OCI-LY7 (cell line): ENCODE results near the gene SLC25A38. TPM values are rescaled to one million over a fixed set of nuclear protein-coding genes. Genes with fewer than 3 reads are reported as not detected.

ENCODE experiments used
- BruUV-seq: library from RNA; stranded (reverse); fragments of 400-500 nt; replicated peaks from 2 replicates; lab custom pipeline; 2021; lab: Mats Ljungman, UMichigan
- CTCF ChIA-PET: fragments of 300-600 bp; sonication (Branson Sonifier 250); formaldehyde crosslinking; loops from one replicate; lab custom pipeline; 2022; ENCODE audit warnings: antibody characterized with exemption; ENCODE audit not compliant: unreplicated experiment; lab: Charles Lee
- POLR2A ChIA-PET: fragments of 300-600 bp; sonication (Branson Sonifier 250); formaldehyde crosslinking; loops from one replicate; lab custom pipeline; 2022; ENCODE audit warnings: antibody characterized with exemption; lab: Charles Lee
- DNase-seq: peaks from one replicate; pipeline ENCODE4 v3.0.0-alpha.2; 2015; ENCODE audit warnings: low spot score
- H2AFZ ChIP-seq: fragments of 200-600 bp; sonication (generic), shearing (Covaris generic); 2 replicates; pipeline ENCODE4 v1.6.1; 2014; ENCODE audit warnings: mild to moderate bottlenecking, antibody characterized with exemption, low read length, moderate library complexity
- H3K27ac ChIP-seq: fragments of 200-600 bp; sonication (generic); 2 replicates; pipeline ENCODE4 v1.5.1; 2014; ENCODE audit warnings: mixed run types, low read depth, mild to moderate bottlenecking, moderate library complexity, low read length, inconsistent platforms; ENCODE audit not compliant: poor library complexity, severe bottlenecking
- H3K36me3 ChIP-seq: fragments of 200-600 bp; sonication (generic); 2 replicates; pipeline ENCODE4 v1.6.1; 2014; ENCODE audit warnings: mild to moderate bottlenecking, antibody characterized with exemption, low read length, moderate library complexity, mixed read lengths; ENCODE audit not compliant: insufficient read depth
- H3K4me1 ChIP-seq: fragments of 200-600 bp; sonication (generic); 2 replicates; pipeline ENCODE4 v1.5.1; 2014; ENCODE audit warnings: mild to moderate bottlenecking, low read length; ENCODE audit not compliant: insufficient read depth, poor library complexity, severe bottlenecking
- H3K4me2 ChIP-seq: fragments of 200-600 bp; sonication (generic); 2 replicates; pipeline ENCODE4 v1.6.1; 2014; ENCODE audit warnings: mild to moderate bottlenecking, low read length
- H3K4me3 ChIP-seq: fragments of 200-600 bp; sonication (generic); 2 replicates; pipeline ENCODE4 v1.5.1; 2014; ENCODE audit warnings: mild to moderate bottlenecking, low read depth, low read length; ENCODE audit not compliant: poor library complexity, severe bottlenecking
- H3K79me2 ChIP-seq: fragments of 200-600 bp; sonication (generic); 2 replicates; pipeline ENCODE4 v1.6.1; 2016; ENCODE audit warnings: low read depth, mild to moderate bottlenecking, low read length, moderate library complexity, mixed read lengths; ENCODE audit not compliant: insufficient read depth
- H3K9me2 ChIP-seq: fragments of 200-600 bp; sonication (generic); 2 replicates; pipeline ENCODE4 v1.6.1; 2016; ENCODE audit warnings: mild to moderate bottlenecking, low read length, mixed read lengths; ENCODE audit not compliant: insufficient read depth
- H3K9me3 ChIP-seq: fragments of 200-600 bp; sonication (generic); 2 replicates; pipeline ENCODE4 v1.6.1; 2014; ENCODE audit warnings: mild to moderate bottlenecking, mixed run types, low read length, mixed read lengths
- H4K20me1 ChIP-seq: fragments of 200-600 bp; sonication (generic); 2 replicates; pipeline ENCODE4 v1.6.1; 2014; ENCODE audit warnings: mild to moderate bottlenecking, antibody characterized with exemption, low read length, moderate library complexity, mixed read lengths; ENCODE audit not compliant: insufficient read depth
- EZH2phosphoT487 ChIP-seq: fragments of 200-600 bp; sonication (generic); IDR thresholded peaks from 2 replicates; pipeline ENCODE4 v1.6.1; 2018; ENCODE audit warnings: low read depth, borderline replicate concordance, mild to moderate bottlenecking, mixed run types, antibody characterized with exemption, low read length, moderate library complexity, mixed read lengths
- intact Hi-C: fragments of 100-400 bp; cut with micrococcal nuclease; formaldehyde crosslinking; loops from one replicate; pipeline ENCODE4 v1.10.0; 2022; ENCODE audit not compliant: unreplicated experiment
- total RNA-seq, 2 experiments: library from RNA; depleted of rRNA in 1 of 2; stranded (reverse); fragments of >200 nt in 1 of 2; shearing (Covaris generic) in 1 of 2; gene quantifications; 2 replicates each; pipeline ENCODE4 v1.2.3, GENCODE V29; 2014 to 2022
- TF ChIP-seq, protein P1 (sequence below): fragments of 200-600 bp; sonication (generic); conservative IDR thresholded peaks from 2 replicates; pipeline ENCODE4 v1.5.1; 2014; ENCODE audit warnings: mild to moderate bottlenecking, antibody characterized with exemption, low read length, moderate library complexity, mixed read lengths

SLC25A38 gene
- total RNA-seq, 2 experiments from 2014 or later = 32.6 to 35.4 TPM

DNA sequence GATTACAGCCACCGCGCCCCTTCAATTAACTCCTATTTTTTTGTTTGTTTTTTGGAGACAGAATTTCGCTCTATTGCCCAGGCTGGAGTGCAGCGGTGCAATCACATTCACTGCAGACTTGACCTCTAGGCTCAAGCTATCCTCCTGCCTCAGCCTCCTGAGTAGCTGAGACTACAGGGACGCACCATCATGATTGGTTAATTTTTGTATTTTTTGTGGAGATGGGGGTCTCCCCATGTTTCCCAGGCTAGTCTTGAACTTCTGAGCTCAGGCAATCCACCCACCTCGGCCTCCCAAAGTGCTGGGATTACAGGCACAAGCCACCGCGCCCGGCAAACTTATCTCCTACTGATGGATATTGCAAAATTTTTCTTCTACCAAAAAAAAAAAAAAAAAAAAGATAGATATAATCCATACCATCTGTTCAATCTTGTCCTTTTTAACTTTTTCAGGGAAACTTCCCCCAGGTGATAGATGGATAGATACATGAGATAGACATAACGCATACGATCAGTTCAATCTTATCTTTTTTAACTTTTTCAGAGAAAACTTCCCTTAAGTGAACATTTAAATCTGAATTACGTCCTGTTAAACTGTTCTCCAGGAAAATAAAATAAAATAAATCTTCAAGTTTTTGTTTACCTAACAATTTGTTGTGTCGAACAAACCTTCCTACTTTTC is 22.7 kb downstream of the SLC25A38 start:
- intact Hi-C loops = loop anchor here (1.0 to 5.0 kb wide), 3 partner anchors 18 to 906 kb away; partner anchors contain the start of gene SLC25A38
- H3K9me3 ChIP-seq = no peaks in the 10 kb centered on the region
- H2AFZ ChIP-seq = peak overlapping the region; percentile 95
- H3K79me2 ChIP-seq = peaks cover 40% of the 10 kb centered on the region
- ChIA-PET POLR2A (interaction anchor here (0.7 to 9.1 kb wide), 9 partner anchors 10 to 194 kb away, joined by 3 to 85 read pairs (median 4); no protein-coding TSS in a partner anchor), CTCF (interaction anchor here (1.1 kb wide), 1 partner anchor 19 kb away, joined by 3 read pairs; no protein-coding TSS in a partner anchor)
- peak overlapping the region; percentile 78 for H3K27ac ChIP-seq
- H3K4me2 ChIP-seq = peak overlapping the region; percentile 72
- H3K9me2 ChIP-seq = no peaks in the 10 kb centered on the region
- peak overlapping the region; percentile 100 for H3K4me3 ChIP-seq
- peaks cover 31% of the 10 kb centered on the region for H4K20me1 ChIP-seq
- TSS peak; percentile 95 for BruUV-seq
- DNase-seq = no peak
- peaks cover 60% of the 10 kb centered on the region for H3K36me3 ChIP-seq
- TF ChIP-seq EZH2phosphoT487 = no peak
- TF ChIP-seq, protein P1, sequence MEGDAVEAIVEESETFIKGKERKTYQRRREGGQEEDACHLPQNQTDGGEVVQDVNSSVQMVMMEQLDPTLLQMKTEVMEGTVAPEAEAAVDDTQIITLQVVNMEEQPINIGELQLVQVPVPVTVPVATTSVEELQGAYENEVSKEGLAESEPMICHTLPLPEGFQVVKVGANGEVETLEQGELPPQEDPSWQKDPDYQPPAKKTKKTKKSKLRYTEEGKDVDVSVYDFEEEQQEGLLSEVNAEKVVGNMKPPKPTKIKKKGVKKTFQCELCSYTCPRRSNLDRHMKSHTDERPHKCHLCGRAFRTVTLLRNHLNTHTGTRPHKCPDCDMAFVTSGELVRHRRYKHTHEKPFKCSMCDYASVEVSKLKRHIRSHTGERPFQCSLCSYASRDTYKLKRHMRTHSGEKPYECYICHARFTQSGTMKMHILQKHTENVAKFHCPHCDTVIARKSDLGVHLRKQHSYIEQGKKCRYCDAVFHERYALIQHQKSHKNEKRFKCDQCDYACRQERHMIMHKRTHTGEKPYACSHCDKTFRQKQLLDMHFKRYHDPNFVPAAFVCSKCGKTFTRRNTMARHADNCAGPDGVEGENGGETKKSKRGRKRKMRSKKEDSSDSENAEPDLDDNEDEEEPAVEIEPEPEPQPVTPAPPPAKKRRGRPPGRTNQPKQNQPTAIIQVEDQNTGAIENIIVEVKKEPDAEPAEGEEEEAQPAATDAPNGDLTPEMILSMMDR = no peak
- H3K4me1 ChIP-seq = peaks cover 40% of the 10 kb centered on the region

DNA sequence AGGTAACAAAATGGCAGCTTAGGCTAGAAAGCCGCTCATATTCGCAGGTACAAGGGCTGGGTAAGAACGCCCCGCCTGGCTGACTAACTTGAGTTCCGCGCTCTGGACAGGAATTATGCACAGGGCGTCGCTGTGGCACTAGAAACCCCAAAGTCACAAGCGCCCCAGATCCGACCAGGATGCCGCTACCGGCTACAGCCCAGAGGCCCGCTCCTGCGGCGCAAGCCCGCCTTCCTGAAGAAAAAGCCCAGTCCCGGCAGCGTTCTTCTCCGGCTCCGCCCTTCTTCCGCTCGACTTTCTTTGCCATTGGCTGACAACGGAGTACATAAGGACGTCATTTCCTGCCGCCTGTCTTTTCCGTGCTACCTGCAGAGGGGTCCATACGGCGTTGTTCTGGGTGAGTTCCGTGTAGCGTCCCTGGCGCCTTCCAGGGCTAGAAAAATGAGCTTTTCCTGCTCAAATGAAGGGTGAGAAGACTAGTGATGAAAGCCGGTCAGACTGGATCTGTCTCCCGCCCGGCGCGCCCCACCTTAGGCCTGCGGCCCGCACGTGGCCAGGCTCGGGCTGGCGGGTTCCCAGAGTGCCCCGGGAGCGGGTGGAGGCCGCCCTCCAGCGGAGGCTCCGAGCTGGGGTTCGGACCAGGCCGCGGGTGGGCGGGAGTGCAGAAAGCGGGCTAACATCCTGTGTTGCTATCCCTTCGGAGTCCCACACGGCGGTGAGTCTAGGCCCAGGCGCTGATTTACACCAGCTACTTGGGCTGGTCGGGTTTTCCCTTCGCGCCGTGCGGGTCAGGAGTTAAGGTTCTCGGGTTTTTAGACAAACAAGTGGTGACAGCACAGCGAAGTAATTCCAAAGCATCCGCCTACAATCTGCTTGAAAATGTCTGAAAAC is 23.4 kb downstream of the SLC25A38 start, which contains the start of gene RPSA:
Gene RPSA (plus strand): TSS at position 353 of the 891 bp plus-strand sequence. CDS start 934 bp downstream, outside the sequence.
- intact Hi-C loops = loop anchor here (1.0 to 5.0 kb wide), 3 partner anchors 18 to 906 kb away; partner anchors contain the start of gene SLC25A38

More for the DNA sequence above, 23.4 kb downstream of the SLC25A38 start, which contains the start of gene RPSA:
- H3K9me2 ChIP-seq = no peaks in the 10 kb centered on the region
- peaks cover 47% of the 10 kb centered on the region for H3K79me2 ChIP-seq
- peak within 1 kb of the TSS; percentile 99 for H3K4me2 ChIP-seq
- POLR2A ChIA-PET = interaction anchor here (1.0 to 9.1 kb wide), 6 partner anchors 9 to 40 kb away, joined by 3 to 85 read pairs (median 4); no protein-coding TSS in a partner anchor
- TF ChIP-seq, protein P1 = peak; percentile 65
- no peak for TF ChIP-seq EZH2phosphoT487
- peak; percentile 99 for DNase-seq
- CTCF ChIA-PET = interaction anchor here (1.1 to 2.8 kb wide), 2 partner anchors 19 to 20 kb away, joined by 3 to 11 read pairs; no protein-coding TSS in a partner anchor
- H3K4me3 ChIP-seq = peak within 1 kb of the TSS; percentile 100
- peak within 1 kb of the TSS; percentile 95 for H2AFZ ChIP-seq
- H4K20me1 ChIP-seq = peaks cover 38% of the 10 kb centered on the region
- H3K4me1 ChIP-seq = peaks cover 45% of the 10 kb centered on the region
- H3K36me3 ChIP-seq = peaks cover 60% of the 10 kb centered on the region
- peak within 1 kb of the TSS; percentile 78 for H3K27ac ChIP-seq
- TSS peak; percentile 74 for BruUV-seq
- no peaks in the 10 kb centered on the region for H3K9me3 ChIP-seq
